Fibroblast of villous mesenchyme (primary cell): ENCODE measurements around the gene LMF1. TPM values are rescaled to one million over a fixed set of nuclear protein-coding genes. Genes with fewer than 3 reads are reported as not detected.

Source experiments
- DNase-seq: peaks from one replicate; pipeline ENCODE4 v3.0.0-alpha.2; 2010; ENCODE audit warnings: low read depth
- H3K4me3 ChIP-seq: 2 replicates; pipeline ENCODE4 v1.5.1; 2011; ENCODE audit warnings: low read depth, mild to moderate bottlenecking, low read length
- total RNA-seq: library from RNA; depleted of rRNA; stranded (reverse); fragments of >200 nt; gene quantifications from 2 replicates; pipeline ENCODE4 v1.2.3, GENCODE V29; 2012
- TF ChIP-seq, protein P1 (sequence below): IDR thresholded peaks from 2 replicates; pipeline ENCODE4 v1.5.1; 2012; ENCODE audit warnings: low read depth, mild to moderate bottlenecking, low read length; ENCODE audit not compliant: insufficient read depth

LMF1 gene
- total RNA-seq, 1 donor = 13.0 TPM

DNA sequence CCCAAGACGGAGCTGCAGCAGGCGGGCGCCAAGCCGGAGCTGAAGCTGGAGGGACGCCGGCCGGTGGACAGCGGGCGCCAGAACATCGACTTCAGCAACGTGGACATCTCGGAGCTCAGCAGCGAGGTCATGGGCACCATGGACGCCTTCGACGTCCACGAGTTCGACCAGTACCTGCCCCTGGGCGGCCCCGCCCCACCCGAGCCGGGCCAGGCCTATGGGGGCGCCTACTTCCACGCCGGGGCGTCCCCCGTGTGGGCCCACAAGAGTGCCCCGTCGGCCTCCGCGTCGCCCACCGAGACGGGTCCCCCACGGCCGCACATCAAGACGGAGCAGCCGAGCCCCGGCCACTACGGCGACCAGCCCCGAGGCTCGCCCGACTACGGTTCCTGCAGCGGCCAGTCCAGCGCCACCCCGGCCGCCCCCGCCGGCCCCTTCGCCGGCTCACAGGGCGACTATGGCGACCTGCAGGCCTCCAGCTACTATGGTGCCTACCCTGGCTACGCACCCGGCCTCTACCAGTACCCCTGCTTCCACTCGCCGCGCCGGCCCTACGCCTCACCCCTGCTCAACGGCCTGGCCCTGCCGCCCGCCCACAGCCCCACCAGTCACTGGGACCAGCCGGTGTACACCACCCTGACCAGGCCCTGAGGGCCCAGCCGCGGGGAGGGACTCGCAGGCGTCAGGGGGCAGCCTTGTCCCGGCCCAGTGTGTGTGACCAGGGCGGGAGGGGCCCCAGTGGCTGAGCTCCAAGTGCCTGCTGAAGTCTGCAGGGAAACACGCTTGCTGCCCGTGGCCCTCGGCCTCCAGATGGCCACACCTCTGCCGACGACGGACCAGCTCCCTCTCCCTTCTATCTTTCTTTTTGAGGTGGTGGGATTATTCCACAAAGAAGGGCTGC is 14.2 kb upstream of the LMF1 start:
- no peak overlapping the region for H3K4me3 ChIP-seq
- DNase-seq = no peak
- TF ChIP-seq, protein P1, sequence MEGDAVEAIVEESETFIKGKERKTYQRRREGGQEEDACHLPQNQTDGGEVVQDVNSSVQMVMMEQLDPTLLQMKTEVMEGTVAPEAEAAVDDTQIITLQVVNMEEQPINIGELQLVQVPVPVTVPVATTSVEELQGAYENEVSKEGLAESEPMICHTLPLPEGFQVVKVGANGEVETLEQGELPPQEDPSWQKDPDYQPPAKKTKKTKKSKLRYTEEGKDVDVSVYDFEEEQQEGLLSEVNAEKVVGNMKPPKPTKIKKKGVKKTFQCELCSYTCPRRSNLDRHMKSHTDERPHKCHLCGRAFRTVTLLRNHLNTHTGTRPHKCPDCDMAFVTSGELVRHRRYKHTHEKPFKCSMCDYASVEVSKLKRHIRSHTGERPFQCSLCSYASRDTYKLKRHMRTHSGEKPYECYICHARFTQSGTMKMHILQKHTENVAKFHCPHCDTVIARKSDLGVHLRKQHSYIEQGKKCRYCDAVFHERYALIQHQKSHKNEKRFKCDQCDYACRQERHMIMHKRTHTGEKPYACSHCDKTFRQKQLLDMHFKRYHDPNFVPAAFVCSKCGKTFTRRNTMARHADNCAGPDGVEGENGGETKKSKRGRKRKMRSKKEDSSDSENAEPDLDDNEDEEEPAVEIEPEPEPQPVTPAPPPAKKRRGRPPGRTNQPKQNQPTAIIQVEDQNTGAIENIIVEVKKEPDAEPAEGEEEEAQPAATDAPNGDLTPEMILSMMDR = no peak

DNA sequence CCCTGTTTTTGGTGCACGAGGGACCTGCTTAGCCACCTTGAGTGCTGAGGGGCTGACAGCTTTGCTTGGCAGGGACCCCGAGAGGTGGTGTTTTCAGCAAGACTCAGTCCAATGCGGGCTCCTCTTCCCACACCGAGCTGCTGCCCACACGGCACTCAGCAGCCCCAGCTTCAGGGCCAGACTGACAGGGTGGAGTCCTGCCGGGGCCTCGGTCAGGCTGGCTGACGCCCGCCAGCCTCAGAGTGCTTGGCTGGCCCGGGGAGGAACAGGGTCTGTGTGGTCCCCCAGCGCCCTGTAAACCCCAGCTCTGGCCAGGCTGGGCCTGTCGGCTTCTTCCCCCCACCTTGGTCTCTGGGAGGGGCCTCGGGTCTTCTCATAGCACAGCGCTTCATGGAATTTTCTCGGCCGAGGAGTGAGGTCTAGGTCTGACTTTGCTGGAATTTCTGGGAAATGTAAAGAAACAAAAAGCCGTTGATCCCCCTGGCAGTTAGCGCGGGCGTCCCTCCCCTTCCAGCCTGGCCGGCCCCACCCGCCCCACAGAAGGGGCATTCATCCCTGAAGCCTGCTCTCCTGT is 13.4 kb upstream of the LMF1 start:
- DNase-seq = no peak
- TF ChIP-seq, protein P1 = no peak
- no peak overlapping the region for H3K4me3 ChIP-seq

DNA sequence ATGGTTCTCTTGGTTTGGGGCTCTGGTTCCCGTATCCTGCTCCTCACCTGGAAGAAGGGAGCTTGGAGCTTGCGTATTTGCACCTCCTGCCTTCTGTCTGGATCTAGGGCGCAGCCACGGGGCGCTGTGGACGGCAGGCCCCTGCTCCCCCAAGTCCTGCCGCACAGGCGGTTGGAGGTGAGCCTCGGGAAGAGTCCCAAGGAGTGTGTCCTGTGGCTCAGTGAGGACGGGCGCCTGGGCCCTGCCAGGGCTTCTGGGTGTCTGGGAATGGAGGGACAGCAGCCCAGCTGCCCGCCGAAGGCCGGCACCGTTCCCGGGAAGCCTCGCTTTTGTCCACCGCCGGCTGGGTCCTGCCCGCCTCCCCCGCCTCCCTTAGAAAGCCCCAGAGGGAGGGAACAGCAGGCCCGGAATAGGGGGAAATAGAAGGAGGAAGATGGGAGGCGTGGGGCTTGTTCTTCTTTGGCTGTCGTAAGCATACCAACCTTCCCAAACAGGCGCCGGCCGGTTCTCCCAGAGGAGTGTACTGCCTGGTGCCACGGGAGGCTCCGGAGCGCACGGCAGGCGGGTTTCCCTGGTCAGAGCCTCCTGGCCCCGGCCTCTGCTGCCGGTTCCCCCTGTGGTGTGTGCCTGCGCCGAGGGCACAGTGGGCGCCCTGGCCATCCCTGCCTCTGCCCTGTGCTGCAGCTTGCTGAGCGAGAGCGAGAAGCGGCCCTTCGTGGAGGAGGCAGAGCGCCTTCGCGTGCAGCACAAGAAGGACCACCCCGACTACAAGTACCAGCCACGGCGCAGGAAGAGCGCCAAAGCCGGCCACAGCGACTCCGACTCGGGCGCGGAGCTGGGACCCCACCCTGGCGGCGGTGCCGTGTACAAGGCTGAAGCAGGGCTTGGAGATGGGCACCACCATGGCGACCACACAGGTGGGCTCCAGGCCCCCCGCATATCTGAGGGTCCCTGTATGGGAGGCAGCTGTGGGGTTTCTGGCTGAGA is 12.6 kb upstream of the LMF1 start:
- H3K4me3 ChIP-seq = no peak overlapping the region
- TF ChIP-seq, protein P1 = no peak
- DNase-seq = no peak

DNA sequence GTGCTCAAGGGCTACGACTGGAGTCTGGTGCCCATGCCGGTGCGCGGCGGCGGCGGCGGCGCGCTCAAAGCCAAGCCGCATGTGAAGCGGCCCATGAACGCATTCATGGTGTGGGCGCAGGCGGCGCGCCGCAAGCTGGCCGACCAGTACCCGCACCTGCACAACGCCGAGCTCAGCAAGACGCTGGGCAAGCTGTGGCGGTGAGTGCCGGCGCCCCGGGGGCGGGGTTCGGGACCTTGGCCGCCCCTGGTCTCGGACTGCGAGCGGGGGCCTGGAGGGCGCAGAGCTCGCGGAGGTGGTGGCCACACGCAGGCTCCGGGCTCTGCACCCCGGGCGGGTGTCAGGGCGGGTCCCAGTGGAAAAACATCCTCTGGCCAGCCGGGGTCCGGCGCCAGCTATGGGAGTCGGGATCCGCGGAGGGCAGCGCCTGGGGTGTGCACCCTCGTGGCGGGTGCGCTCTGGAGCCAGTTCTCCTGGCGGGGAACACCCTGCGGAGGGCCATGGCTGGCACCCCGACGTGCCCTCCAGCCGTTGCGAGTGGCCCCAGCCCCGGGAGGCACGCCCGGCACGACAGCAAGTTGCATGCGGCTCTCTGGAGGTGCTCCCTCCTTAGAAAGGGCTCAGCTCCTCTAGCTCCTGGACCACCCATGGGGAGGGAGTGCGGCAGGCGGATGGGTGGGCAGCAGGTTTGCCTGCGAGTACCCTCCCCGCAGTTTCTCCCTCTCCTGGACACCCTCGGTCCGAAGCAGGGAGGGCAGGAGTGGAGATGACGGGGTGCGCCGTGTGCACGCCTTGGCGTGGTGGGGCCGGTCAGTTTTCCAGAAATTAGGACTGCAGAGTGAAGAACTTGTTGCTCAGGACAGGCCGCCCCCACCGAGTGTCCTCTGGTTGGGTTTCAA is 11.6 kb upstream of the LMF1 start:
- TF ChIP-seq, protein P1 = no peak
- no peak overlapping the region for H3K4me3 ChIP-seq
- DNase-seq = no peak

DNA sequence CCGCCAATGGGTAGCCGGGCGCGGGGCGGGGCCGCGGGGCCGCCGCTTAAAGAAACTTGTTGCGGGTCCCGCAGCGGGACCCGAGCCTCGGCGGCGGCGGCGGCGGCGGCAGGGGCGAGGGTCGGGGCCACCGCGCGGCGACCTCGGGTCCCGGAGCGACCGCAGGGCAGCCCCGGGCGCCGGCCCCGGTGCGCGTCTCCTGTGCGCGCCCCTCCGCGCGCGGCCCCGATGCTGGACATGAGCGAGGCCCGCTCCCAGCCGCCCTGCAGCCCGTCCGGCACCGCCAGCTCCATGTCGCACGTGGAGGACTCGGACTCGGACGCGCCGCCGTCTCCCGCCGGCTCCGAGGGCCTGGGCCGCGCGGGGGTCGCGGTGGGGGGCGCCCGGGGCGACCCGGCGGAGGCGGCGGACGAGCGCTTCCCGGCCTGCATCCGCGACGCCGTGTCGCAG is 10.9 kb upstream of the LMF1 start, which contains the start of gene SOX8:
SOX8 (plus strand) TSS at position 76 of the 450 bp plus-strand sequence; CDS start at position 229, 153 bp downstream.
- no peak for DNase-seq
- TF ChIP-seq, protein P1 = no peak
- peak within 1 kb of the TSS; percentile 49 for H3K4me3 ChIP-seq

DNA sequence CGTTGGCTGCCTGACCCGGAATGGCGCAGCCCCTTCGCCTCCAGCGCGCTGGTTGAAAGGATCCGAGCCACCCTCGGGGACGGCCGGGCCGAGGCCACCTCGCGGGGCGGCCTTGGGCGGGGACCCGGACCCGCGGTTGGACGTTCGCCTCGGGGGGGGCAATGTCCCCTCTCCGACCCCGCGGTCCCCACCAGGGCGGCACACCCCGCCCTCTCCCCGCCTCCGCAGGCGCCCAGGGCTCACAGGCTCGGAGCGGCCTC is 9.7 kb upstream of the LMF1 start:
- TF ChIP-seq, protein P1 = no peak
- DNase-seq = no peak
- peak overlapping the region; percentile 14 for H3K4me3 ChIP-seq
